Neural progenitor cell (in vitro differentiated cells): ENCODE results near the gene PTP4A2. TPM values are rescaled to one million over a fixed set of nuclear protein-coding genes. Genes with fewer than 3 reads are reported as not detected.

Experiments
- DNase-seq: peaks from one replicate; pipeline ENCODE4 v3.0.0-alpha.2; 2016; ENCODE audit warnings: low spot score
- H2AFZ ChIP-seq: fragments of 200-600 bp; sonication (generic); replicated peaks from 2 replicates; pipeline ENCODE4 v1.6.1; 2016; ENCODE audit warnings: antibody characterized with exemption
- H3F3A ChIP-seq: fragments of 200-600 bp; sonication (generic); 2 replicates; pipeline ENCODE4 v1.6.1; 2016; ENCODE audit warnings: antibody characterized with exemption, low read depth
- H3K27ac ChIP-seq: fragments of 200-600 bp; sonication (generic); 2 replicates; pipeline ENCODE4 v1.5.1; 2016; ENCODE audit warnings: mild to moderate bottlenecking
- H3K27me3 ChIP-seq: fragments of 200-600 bp; sonication (generic); 2 replicates; pipeline ENCODE4 v1.6.1; 2016; ENCODE audit warnings: mild to moderate bottlenecking, moderate library complexity
- H3K36me3 ChIP-seq: fragments of 200-600 bp; sonication (generic); 2 replicates; pipeline ENCODE4 v1.5.1; 2016
- H3K4me1 ChIP-seq: fragments of 200-600 bp; sonication (generic); 2 replicates; pipeline ENCODE4 v1.6.1; 2016; ENCODE audit warnings: mixed run types
- H3K4me2 ChIP-seq: fragments of 200-600 bp; sonication (generic); 2 replicates; pipeline ENCODE4 v1.6.1; 2016
- H3K4me3 ChIP-seq: fragments of 200-600 bp; sonication (generic); 2 replicates; pipeline ENCODE4 v1.5.1; 2016
- H3K79me2 ChIP-seq: fragments of 200-600 bp; sonication (generic); 2 replicates; pipeline ENCODE4 v1.6.1; 2016; ENCODE audit warnings: low read depth
- H3K9ac ChIP-seq: fragments of 200-600 bp; sonication (generic); 2 replicates; pipeline ENCODE4 v1.6.1; 2016
- H3K9me3 ChIP-seq: fragments of 200-600 bp; sonication (generic); 2 replicates; pipeline ENCODE4 v1.5.1; 2016; ENCODE audit warnings: low read depth
- H4K20me1 ChIP-seq: fragments of 200-600 bp; sonication (generic); 2 replicates; pipeline ENCODE4 v1.6.1; 2016; ENCODE audit warnings: low read depth
- H3K27ac Mint-ChIP-seq: 3 replicates; pipeline ENCODE4 v1.8.0; 2021; ENCODE audit warnings: mixed read lengths
- H3K27me3 Mint-ChIP-seq: 2 replicates; pipeline ENCODE4 v1.8.0; 2022; ENCODE audit warnings: low read depth, mild to moderate bottlenecking, inconsistent platforms, moderate library complexity, mixed read lengths; ENCODE audit not compliant: insufficient read depth
- H3K36me3 Mint-ChIP-seq: 3 replicates; pipeline ENCODE4 v1.8.0; 2021; ENCODE audit warnings: mixed read lengths
- H3K4me1 Mint-ChIP-seq: 3 replicates; pipeline ENCODE4 v1.8.0; 2021; ENCODE audit warnings: mixed read lengths
- H3K4me3 Mint-ChIP-seq: 3 replicates; pipeline ENCODE4 v1.8.0; 2021; ENCODE audit warnings: mild to moderate bottlenecking, moderate library complexity, mixed read lengths
- H3K9me3 Mint-ChIP-seq: 3 replicates; pipeline ENCODE4 v1.8.0; 2020; ENCODE audit warnings: mixed read lengths
- EZH2 ChIP-seq: fragments of 200-600 bp; sonication (generic); IDR thresholded peaks from 2 replicates; pipeline ENCODE4 v1.6.1; 2017; ENCODE audit warnings: antibody characterized with exemption, mild to moderate bottlenecking, moderate library complexity
- EZH2phosphoT487 ChIP-seq: fragments of 200-600 bp; sonication (generic); IDR thresholded peaks from 2 replicates; pipeline ENCODE4 v1.6.1; 2017; ENCODE audit warnings: antibody characterized with exemption
- total RNA-seq: library from RNA; depleted of rRNA; stranded (reverse); fragments of >200 nt; gene quantifications from 2 replicates; pipeline ENCODE4 v1.2.3, GENCODE V29; 2015; ENCODE audit warnings: low replicate concordance
- TF ChIP-seq, protein P1 (sequence below): fragments of 200-600 bp; sonication (generic); IDR thresholded peaks from 2 replicates; pipeline ENCODE4 v1.5.1; 2017; ENCODE audit warnings: antibody characterized with exemption, mild to moderate bottlenecking

PTP4A2 gene
- total RNA-seq, result 211 and 540 TPM in 2 replicates

GRCh38 chr1:31938184-31938975, at the start of gene PTP4A2:
TSS of gene PTP4A2 (minus strand) at chr1:31938368. CDS start at chr1:31919065, 19,303 bp downstream.
- TF ChIP-seq, protein P1, sequence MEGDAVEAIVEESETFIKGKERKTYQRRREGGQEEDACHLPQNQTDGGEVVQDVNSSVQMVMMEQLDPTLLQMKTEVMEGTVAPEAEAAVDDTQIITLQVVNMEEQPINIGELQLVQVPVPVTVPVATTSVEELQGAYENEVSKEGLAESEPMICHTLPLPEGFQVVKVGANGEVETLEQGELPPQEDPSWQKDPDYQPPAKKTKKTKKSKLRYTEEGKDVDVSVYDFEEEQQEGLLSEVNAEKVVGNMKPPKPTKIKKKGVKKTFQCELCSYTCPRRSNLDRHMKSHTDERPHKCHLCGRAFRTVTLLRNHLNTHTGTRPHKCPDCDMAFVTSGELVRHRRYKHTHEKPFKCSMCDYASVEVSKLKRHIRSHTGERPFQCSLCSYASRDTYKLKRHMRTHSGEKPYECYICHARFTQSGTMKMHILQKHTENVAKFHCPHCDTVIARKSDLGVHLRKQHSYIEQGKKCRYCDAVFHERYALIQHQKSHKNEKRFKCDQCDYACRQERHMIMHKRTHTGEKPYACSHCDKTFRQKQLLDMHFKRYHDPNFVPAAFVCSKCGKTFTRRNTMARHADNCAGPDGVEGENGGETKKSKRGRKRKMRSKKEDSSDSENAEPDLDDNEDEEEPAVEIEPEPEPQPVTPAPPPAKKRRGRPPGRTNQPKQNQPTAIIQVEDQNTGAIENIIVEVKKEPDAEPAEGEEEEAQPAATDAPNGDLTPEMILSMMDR, result peak; percentile 50
- no peak for TF ChIP-seq EZH2
- H4K20me1 ChIP-seq, result peaks cover 44% of the 10 kb centered on the region
- peak within 1 kb of the TSS; percentile 97 for H3K4me3 ChIP-seq
- peaks cover 60% of the 10 kb centered on the region for H3F3A ChIP-seq
- peaks cover 44% of the 10 kb centered on the region for H3K4me1 ChIP-seq
- H3K4me1 Mint-ChIP-seq, result peaks cover 55% of the 10 kb centered on the region
- no peaks in the 10 kb centered on the region for H3K27me3 Mint-ChIP-seq
- H3K4me2 ChIP-seq, result peak within 1 kb of the TSS; percentile 86
- H3K27ac Mint-ChIP-seq, result peak within 1 kb of the TSS; percentile 74
- no peaks in the 10 kb centered on the region for H3K9me3 ChIP-seq
- peak; percentile 97 for DNase-seq
- peaks cover 45% of the 10 kb centered on the region for H3K79me2 ChIP-seq
- peak within 1 kb of the TSS; percentile 99 for H3K4me3 Mint-ChIP-seq
- H3K9ac ChIP-seq, result peak within 1 kb of the TSS; percentile 48
- H3K36me3 Mint-ChIP-seq, result no peaks in the 10 kb centered on the region
- H3K36me3 ChIP-seq, result no peaks in the 10 kb centered on the region
- H3K9me3 Mint-ChIP-seq, result no peaks in the 10 kb centered on the region
- H3K27me3 ChIP-seq, result no peaks in the 10 kb centered on the region
- peak within 1 kb of the TSS; percentile 71 for H3K27ac ChIP-seq
- peak within 1 kb of the TSS; percentile 54 for H2AFZ ChIP-seq

- H3K4me3 ChIP-seq, result no peak overlapping the region
- no peaks in the 10 kb centered on the region for H4K20me1 ChIP-seq
- Mint-ChIP-seq H3K9me3 (no peaks in the 10 kb centered on the region), H3K27ac (peak overlapping the region; percentile 87), H3K36me3 (no peaks in the 10 kb centered on the region), H3K4me1 (peaks cover 25% of the 10 kb centered on the region), H3K4me3 (no peak overlapping the region), H3K27me3 (peaks cover 5% of the 10 kb centered on the region)
- no peaks in the 10 kb centered on the region for H3K4me1 ChIP-seq
- no peaks in the 10 kb centered on the region for H3K79me2 ChIP-seq
- no peaks in the 10 kb centered on the region for H3F3A ChIP-seq
- H2AFZ ChIP-seq, result peak overlapping the region; percentile 12
- H3K36me3 ChIP-seq, result no peaks in the 10 kb centered on the region
- no peak overlapping the region for H3K27ac ChIP-seq
- H3K4me2 ChIP-seq, result no peak overlapping the region
- TF ChIP-seq EZH2phosphoT487 (no peak), EZH2 (no peak)
- TF ChIP-seq, protein P1, result no peak
- H3K9me3 ChIP-seq, result no peaks in the 10 kb centered on the region
- no peaks in the 10 kb centered on the region for H3K27me3 ChIP-seq
- no peak overlapping the region for H3K9ac ChIP-seq
- DNase-seq, result peak; percentile 39
These were observed 49.0 kb upstream of the PTP4A2 start for GRCh38 chr1:31987135-31987619.

DNA sequence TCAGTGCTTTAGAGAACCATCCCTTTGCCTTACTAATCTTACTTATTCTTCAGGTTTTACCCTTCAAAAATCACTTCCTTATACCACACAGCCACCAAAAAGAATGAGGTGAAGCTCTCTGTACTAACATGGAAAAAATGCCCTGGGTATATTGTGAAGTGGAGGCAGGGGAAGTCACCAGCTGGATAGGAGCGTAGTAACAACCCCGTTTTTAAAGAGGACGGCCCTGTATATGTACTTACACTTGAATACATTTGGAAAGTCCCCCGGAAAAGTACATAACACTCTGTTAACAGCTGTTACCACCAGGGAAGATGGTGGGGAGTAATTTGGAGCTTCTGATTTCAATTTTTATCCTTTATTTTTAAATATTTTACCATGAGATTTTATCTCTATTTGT, 47.3 kb upstream of the PTP4A2 start:
- Mint-ChIP-seq H3K27ac (peak overlapping the region; percentile 60), H3K4me1 (peaks cover 31% of the 10 kb centered on the region), H3K36me3 (no peaks in the 10 kb centered on the region), H3K9me3 (no peaks in the 10 kb centered on the region), H3K27me3 (peaks cover 5% of the 10 kb centered on the region), H3K4me3 (no peak overlapping the region)
- no peak for DNase-seq
- Histone ChIP-seq H3K4me2 (no peak overlapping the region), H3K27ac (no peak overlapping the region), H3K9me3 (no peaks in the 10 kb centered on the region), H3K79me2 (no peaks in the 10 kb centered on the region), H3K36me3 (no peaks in the 10 kb centered on the region), H3K9ac (no peak overlapping the region), H2AFZ (peak overlapping the region; percentile 54), H3K27me3 (no peaks in the 10 kb centered on the region), H3K4me3 (no peak overlapping the region), H4K20me1 (no peaks in the 10 kb centered on the region), H3F3A (peaks cover 7% of the 10 kb centered on the region), H3K4me1 (no peaks in the 10 kb centered on the region)
- TF ChIP-seq EZH2 (no peak), EZH2phosphoT487 (no peak)
- TF ChIP-seq, protein P1, result no peak
